ENCODE measurements around the gene PARVB. TPM values are rescaled to one million over a fixed set of nuclear protein-coding genes. Genes with fewer than 3 reads are reported as not detected.

Gene PARVB
- total and polyA plus RNA-seq, 10 of the 15 experiments (the other 5 are each of a cell fraction or from before 2014, with no cell fraction given) = 5.2 to 264 (median 76.0) TPM

- H4K20me1 ChIP-seq (ENCODE audit: control insufficient read depth, insufficient read depth) = no peaks in the 10 kb centered on the region
- peak overlapping the region; percentile 79 for H3K4me2 ChIP-seq (ENCODE audit: control insufficient read depth, insufficient read depth)
- in situ Hi-C loops (cut with MboI) (no loop called here), intact Hi-C loops (cut with micrococcal nuclease; ENCODE audit: unreplicated experiment) (no loop called here)
- H3K36me3 ChIP-seq (ENCODE audit: control insufficient read depth in 2 of 2, insufficient read depth in 2 of 2, low read length in 1 of 2) = peaks cover 0 to 2% of the 10 kb centered on the region in 2 experiments; a peak in 1 of 4 replicates
- POLR2A ChIA-PET = interaction anchor here (0.6 to 2.4 kb wide), 9 partner anchors 9 to 503 kb away, joined by 3 to 17 read pairs (median 3); no protein-coding TSS in a partner anchor
- peak overlapping the region; percentile 79 for H3K4me3 ChIP-seq
- peaks cover 11% of the 10 kb centered on the region for H3K79me2 ChIP-seq (ENCODE audit: control insufficient read depth, insufficient read depth, low read length)
- peak overlapping the region; percentile 93 for H3K9ac ChIP-seq (ENCODE audit: control insufficient read depth, insufficient read depth, low read length)
- 2% methylated on average over 36 of the region's 40 CpGs for WGBS (ENCODE audit: insufficient coverage, insufficient replicate concordance, low lambda C conversion rate, missing lambda C conversion rate)
- no peak for DNase-seq (ENCODE audit: low read depth, low spot score)
- ATAC-seq = peak; percentile 69
- H3K9me3 ChIP-seq (replicated peaks; ENCODE audit: control insufficient read depth, insufficient read depth, low read length) = no peaks in the 10 kb centered on the region
- SMC1A ChIA-PET (ENCODE audit: uncharacterized antibody, unreplicated experiment) = interaction anchor here (1.0 to 3.3 kb wide), 6 partner anchors 9 to 187 kb away, joined by 3 to 20 read pairs (median 4); no protein-coding TSS in a partner anchor
- no peak for FAIRE-seq
- H3K4me1 ChIP-seq (ENCODE audit: control insufficient read depth, insufficient read depth, low read length) = peaks cover 13% of the 10 kb centered on the region
- H3K27me3 ChIP-seq (replicated peaks in 1 of 2; ENCODE audit: control insufficient read depth in 2 of 2, insufficient read depth in 2 of 2, low read length in 1 of 2) = no peaks in the 10 kb centered on the region
- TSS peak; percentile 67 for BruUV-seq (replicated peaks)
- CTCF ChIA-PET = interaction anchor here (0.7 to 2.9 kb wide), 7 partner anchors 14 to 298 kb away, joined by 3 to 17 read pairs (median 4); no protein-coding TSS in a partner anchor
- peak overlapping the region; percentile 71 for H2AFZ ChIP-seq (ENCODE audit: control insufficient read depth, low read depth, low read length)
- RAD21 ChIA-PET (ENCODE audit: unreplicated experiment) = interaction anchor here (0.7 to 3.1 kb wide), 10 partner anchors 9 to 188 kb away, joined by 3 to 14 read pairs (median 8); no protein-coding TSS in a partner anchor
- peak overlapping the region; percentile 91 for H3K27ac ChIP-seq (ENCODE audit: control insufficient read depth, insufficient read depth)
- TF ChIP-seq ZNF384 (IDR thresholded peaks at IDR 0.05; ENCODE audit: borderline replicate concordance, low read depth, low read length) (no peak), KAT2A (conservative IDR thresholded peaks at IDR 0.05; ENCODE audit: control insufficient read depth, low read depth, low read length) (no peak), SP1 (IDR thresholded peaks at IDR 0.05; ENCODE audit: low read depth, low read length) (no peak), BRCA1 (IDR thresholded peaks at IDR 0.05; ENCODE audit: low read depth, low read length) (no peak), IRF3 (IDR thresholded peaks at IDR 0.05) (no peak), JUNB (IDR thresholded peaks at IDR 0.05) (peak; percentile 38; the same call in 1 of the 2 replicates), CUX1 (IDR thresholded peaks at IDR 0.05; ENCODE audit: insufficient replicate concordance, low read depth, low read length) (no peak), IKZF2 (IDR thresholded peaks at IDR 0.05) (peak in 1 of 2 experiments; percentile 32; a peak in 1 of 4 replicates), STAT3 (IDR thresholded peaks at IDR 0.05; ENCODE audit: low read depth, low read length) (no peak), MLLT1 (IDR thresholded peaks at IDR 0.05) (peak; percentile 65; the same call in 1 of the 2 replicates), SRF (IDR thresholded peaks at IDR 0.05; ENCODE audit: low read depth in 2 of 2, low read length in 2 of 2) (no peak), BMI1 (IDR thresholded peaks at IDR 0.05; ENCODE audit: borderline replicate concordance) (no peak), KDM1A (IDR thresholded peaks at IDR 0.05; ENCODE audit: borderline replicate concordance) (no peak), ATF7 (IDR thresholded peaks at IDR 0.05; ENCODE audit: low read depth) (no peak)
These were observed 157.2 kb downstream of the PARVB start for GRCh38 chr22:44181033-44181911.

Measured in GM12878 (cell line).